LNCAP (cell line): ENCODE measurements around the gene GPC5.

ENCODE experiments used
- TF ChIP-seq, protein P1 (sequence below): fragments of 450-650 bp; IDR thresholded peaks from 2 replicates; pipeline ENCODE4 v1.5.1; 2017; ENCODE audit warnings: mild to moderate bottlenecking

The GPC5 gene

DNA sequence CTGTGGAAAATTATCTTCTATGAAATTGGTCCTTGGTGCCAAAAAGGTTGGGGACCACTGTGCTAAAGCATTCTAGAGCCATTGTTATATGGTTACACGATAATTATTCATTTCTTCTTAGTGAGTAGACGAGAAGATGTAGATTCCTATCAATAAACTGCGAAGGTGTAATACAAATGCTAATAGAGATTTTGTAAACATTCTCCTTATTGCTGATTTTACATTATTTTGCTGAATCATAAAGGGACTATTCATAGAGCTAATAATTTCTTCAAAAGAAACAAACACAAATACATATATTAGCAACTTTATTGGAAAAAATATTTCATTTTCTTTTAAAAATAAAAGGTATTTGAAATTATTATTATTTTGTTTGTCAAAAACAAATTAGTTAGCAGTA is 1005.2 kb downstream of the GPC5 start:
- TF ChIP-seq, protein P1, sequence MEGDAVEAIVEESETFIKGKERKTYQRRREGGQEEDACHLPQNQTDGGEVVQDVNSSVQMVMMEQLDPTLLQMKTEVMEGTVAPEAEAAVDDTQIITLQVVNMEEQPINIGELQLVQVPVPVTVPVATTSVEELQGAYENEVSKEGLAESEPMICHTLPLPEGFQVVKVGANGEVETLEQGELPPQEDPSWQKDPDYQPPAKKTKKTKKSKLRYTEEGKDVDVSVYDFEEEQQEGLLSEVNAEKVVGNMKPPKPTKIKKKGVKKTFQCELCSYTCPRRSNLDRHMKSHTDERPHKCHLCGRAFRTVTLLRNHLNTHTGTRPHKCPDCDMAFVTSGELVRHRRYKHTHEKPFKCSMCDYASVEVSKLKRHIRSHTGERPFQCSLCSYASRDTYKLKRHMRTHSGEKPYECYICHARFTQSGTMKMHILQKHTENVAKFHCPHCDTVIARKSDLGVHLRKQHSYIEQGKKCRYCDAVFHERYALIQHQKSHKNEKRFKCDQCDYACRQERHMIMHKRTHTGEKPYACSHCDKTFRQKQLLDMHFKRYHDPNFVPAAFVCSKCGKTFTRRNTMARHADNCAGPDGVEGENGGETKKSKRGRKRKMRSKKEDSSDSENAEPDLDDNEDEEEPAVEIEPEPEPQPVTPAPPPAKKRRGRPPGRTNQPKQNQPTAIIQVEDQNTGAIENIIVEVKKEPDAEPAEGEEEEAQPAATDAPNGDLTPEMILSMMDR = no peak

DNA sequence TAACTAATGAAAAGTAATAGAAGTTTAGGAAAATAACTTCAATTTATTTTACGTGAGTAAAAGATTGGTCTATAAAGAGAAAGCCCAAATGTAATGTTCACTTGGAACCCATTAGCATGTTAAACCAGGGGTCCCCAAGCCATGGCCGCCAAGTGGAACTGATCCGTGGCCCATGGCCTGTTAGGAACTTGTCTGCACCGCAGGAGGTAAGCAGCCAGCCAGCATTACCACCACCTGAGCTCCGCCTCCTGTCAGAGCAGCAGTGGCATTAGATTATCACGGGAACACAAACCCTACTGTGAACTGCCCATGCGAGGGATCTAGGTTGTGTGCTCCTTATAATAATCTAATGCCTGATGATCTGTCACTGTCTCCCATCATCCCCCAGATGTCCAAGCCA is 1009.4 kb downstream of the GPC5 start:
- TF ChIP-seq, protein P1 = no peak

DNA sequence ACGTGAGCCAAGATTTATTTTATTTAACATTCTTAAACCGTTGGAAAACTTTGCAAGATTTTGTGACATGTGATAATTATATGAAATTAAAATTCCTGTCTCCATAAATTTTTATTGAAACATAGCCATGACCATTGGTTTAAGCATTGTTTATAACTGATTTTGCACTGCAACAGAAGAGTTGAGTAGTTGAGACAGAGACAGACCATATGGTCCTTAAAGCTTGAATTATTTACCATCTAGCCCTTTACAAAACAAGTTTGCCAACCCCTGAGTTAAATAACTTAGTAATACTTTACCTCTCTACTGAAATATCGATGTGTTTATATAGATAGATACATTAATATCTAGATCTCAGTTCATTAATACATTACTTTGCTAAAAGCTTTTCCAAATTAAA is 1014.1 kb downstream of the GPC5 start:
- TF ChIP-seq, protein P1 = no peak

DNA sequence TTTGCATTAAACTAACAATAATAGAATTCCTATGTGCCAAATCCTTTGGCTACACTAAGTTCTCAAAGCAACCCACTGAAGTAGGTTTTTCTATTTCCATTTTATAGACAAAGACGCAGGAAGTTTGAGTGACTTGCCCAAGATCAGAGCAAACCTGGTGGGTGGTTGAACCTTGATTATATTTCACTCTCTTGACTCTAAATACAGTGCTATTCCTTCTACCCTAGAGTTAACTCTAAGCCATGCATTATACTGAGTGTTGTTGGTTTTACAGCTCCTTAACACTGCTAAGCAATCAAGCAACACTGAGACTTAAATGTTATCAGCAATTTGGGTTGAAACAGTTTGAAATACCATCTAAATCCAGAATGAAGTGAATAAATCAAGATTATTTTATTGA is 1014.6 kb downstream of the GPC5 start:
- TF ChIP-seq, protein P1 = no peak

DNA sequence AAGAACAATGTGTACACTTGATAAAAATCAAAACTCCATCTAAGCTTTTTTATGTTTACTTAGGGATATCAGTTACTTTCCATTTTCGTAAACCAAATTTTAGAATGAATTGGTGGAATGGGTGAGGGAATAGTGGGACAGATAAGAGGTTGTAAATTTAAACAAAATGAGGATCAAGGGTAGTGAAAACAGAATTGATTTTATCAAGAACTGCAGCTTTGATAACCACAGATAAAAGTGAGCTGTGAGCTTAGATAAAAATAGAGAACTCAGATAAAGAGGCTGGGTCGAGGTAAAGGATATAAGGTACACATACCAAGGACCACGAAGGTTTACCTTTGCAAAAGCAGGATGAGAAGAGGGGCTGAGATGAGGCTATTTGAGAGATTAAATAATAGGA is 1015.0 kb downstream of the GPC5 start:
- TF ChIP-seq, protein P1 = no peak

DNA sequence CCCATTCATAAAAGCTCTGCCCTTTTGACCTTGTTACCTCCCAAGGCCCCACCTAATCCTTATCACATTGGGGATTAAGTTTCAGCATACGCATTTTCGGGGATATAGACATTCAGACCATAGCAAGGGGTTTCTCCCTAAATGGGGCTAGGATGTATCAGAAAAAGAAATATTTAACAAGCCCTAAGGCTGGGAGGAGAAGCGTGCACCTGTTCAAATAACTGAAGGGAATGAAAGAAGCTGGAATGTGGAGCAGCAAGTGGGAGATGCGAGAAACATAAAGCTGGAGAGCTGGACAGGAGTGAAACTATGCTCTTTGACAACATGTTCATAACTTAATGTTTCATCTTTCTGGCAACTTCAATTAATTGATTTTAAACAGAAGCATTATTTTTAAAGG is 1016.4 kb downstream of the GPC5 start:
- TF ChIP-seq, protein P1 = no peak

DNA sequence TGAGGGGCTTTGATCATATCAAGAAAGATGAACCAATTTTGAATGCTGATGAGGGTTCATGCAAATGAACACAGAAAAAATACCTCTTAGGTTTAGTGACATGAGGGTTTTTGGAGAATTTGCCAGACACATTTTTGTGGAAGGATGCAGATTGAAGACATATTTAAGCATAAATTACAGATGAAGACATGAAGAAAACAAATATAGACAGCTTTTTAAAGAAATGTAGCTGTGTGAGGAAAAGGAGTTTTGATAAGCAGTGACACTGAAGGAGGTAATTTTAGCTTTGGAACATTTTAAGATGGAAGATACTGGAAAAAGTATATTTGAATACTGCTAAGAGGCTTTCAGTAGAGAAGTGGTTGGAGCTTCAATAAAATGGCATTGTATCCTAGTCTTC is 1017.4 kb downstream of the GPC5 start:
- TF ChIP-seq, protein P1 = no peak

DNA sequence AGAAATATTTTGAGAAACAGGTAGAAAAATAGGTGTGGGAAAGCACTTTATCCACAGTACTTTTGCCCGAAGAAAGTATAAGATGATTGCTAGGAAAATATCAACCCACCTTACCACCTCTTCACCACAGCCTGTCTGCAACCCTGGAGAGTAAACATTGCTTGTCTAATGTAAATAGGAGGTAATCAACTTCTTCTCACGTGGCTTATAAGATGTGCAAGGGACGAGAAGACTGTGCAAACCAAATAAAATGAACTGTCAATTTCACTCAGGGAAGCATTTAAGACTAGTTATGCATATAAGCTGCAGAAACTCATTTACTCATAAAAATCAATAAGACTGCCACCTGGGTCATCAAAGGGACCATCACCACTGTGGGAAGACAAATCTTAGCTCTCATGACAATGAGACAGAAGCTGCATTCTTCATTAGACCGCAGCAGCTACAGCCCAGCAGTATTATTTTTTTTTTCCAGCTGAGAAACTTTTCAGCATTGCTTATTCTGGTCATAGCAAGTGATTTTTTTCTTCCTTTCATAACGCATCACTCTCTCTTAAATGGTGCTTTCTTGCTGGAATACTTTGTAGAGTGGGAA is 1020.5 kb downstream of the GPC5 start:
- TF ChIP-seq, protein P1 = no peak
